ENCODE measurements around the gene DEPP1.

- TF ChIP-seq POLR2A (IDR thresholded peaks at IDR 0.05; ENCODE audit: low read length) = no peak
- TF ChIP-seq CTCF (IDR thresholded peaks at IDR 0.05) = no peak
- TF ChIP-seq BHLHE40 (IDR thresholded peaks at IDR 0.05; ENCODE audit: low read depth, low read length) = no peak
- no peak for TF ChIP-seq REST (IDR thresholded peaks at IDR 0.05)
- no peak for TF ChIP-seq ELK1 (IDR thresholded peaks at IDR 0.05; ENCODE audit: low read depth, low read length)
- no peak for TF ChIP-seq PHF8 (IDR thresholded peaks at IDR 0.05; ENCODE audit: borderline replicate concordance, low read depth)
- no peak for TF ChIP-seq SMC3 (IDR thresholded peaks at IDR 0.05)
- TF ChIP-seq POLR2AphosphoS2 (conservative IDR thresholded peaks at IDR 0.05; ENCODE audit: low read length) = no peak
- no peak for TF ChIP-seq EP300 (IDR thresholded peaks at IDR 0.05)
- TF ChIP-seq, protein P1, sequence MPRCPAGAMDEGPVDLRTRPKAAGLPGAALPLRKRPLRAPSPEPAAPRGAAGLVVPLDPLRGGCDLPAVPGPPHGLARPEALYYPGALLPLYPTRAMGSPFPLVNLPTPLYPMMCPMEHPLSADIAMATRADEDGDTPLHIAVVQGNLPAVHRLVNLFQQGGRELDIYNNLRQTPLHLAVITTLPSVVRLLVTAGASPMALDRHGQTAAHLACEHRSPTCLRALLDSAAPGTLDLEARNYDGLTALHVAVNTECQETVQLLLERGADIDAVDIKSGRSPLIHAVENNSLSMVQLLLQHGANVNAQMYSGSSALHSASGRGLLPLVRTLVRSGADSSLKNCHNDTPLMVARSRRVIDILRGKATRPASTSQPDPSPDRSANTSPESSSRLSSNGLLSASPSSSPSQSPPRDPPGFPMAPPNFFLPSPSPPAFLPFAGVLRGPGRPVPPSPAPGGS (IDR thresholded peaks at IDR 0.05) = no peak
- TF ChIP-seq KDM1A (IDR thresholded peaks at IDR 0.05; ENCODE audit: low read depth) = no peak
- TF ChIP-seq FOSL2 (IDR thresholded peaks at IDR 0.05) = no peak
- TF ChIP-seq FOSL2 (CRISPR knock-in tag; IDR thresholded peaks at IDR 0.05) = no peak
- TF ChIP-seq CEBPB (IDR thresholded peaks at IDR 0.05) = no peak
- no peak for TF ChIP-seq RAD21 (conservative IDR thresholded peaks at IDR 0.05 in 1 of 2, IDR thresholded peaks at IDR 0.05 in 1 of 2)
These were observed 37.0 kb upstream of the DEPP1 start for GRCh38 chr10:45015590-45015989.
